Fibroblast of lung (primary cell): ENCODE data around the gene C5orf63. TPM values are rescaled to one million over a fixed set of nuclear protein-coding genes. Genes with fewer than 3 reads are reported as not detected.

ENCODE experiments used
- DNase-seq, 2 donors: peaks; one replicate each; pipeline versions ENCODE4 v3.0.0 to v3.0.0-alpha.2; 2010; ENCODE audit warnings: low read depth in 2 of 2
- H2AFZ ChIP-seq: 2 replicates; pipeline ENCODE4 v1.5.1; 2012; ENCODE audit warnings: low read length, control low read depth, inconsistent platforms
- H3K27ac ChIP-seq: 2 replicates; pipeline ENCODE4 v1.5.1; 2011; ENCODE audit warnings: low read length, control low read depth; ENCODE audit not compliant: insufficient read depth
- H3K27me3 ChIP-seq: 2 replicates; pipeline ENCODE4 v1.5.1; 2011; ENCODE audit warnings: mild to moderate bottlenecking, low read length; ENCODE audit not compliant: control insufficient read depth, insufficient read depth
- H3K36me3 ChIP-seq: 2 replicates; pipeline ENCODE4 v1.5.1; 2011; ENCODE audit warnings: low read length; ENCODE audit not compliant: control insufficient read depth, insufficient read depth
- H3K4me1 ChIP-seq: 2 replicates; pipeline ENCODE4 v1.5.1; 2011; ENCODE audit warnings: low read length; ENCODE audit not compliant: control insufficient read depth, insufficient read depth; ENCODE audit errors: extremely low read depth
- H3K4me2 ChIP-seq: 2 replicates; pipeline ENCODE4 v1.5.1; 2011; ENCODE audit warnings: low read length, control low read depth; ENCODE audit not compliant: insufficient read depth; ENCODE audit errors: extremely low read depth
- H3K4me3 ChIP-seq, 4 experiments: fragments of 200-600 bp in 1 of 4; sonication (generic) in 1 of 4; replicated peaks in 1 of 4; 2 replicates each; pipeline ENCODE4 v1.5.1; 2011 to 2016; ENCODE audit warnings: low read length in 4 of 4, low read depth in 3 of 4, mild to moderate bottlenecking in 3 of 4, control low read depth in 2 of 4, inconsistent platforms in 1 of 4, mixed read lengths in 1 of 4; ENCODE audit not compliant: insufficient read depth in 1 of 4; ENCODE audit errors: control extremely low read depth in 1 of 4
- H3K79me2 ChIP-seq: 2 replicates; pipeline ENCODE4 v1.5.1; 2012; ENCODE audit warnings: mild to moderate bottlenecking, low read length, inconsistent platforms; ENCODE audit not compliant: control insufficient read depth, insufficient read depth
- H3K9ac ChIP-seq: 2 replicates; pipeline ENCODE4 v1.5.1; 2011; ENCODE audit warnings: mild to moderate bottlenecking, low read length, control low read depth; ENCODE audit not compliant: insufficient read depth
- H3K9me3 ChIP-seq: 2 replicates; pipeline ENCODE4 v1.5.1; 2012; ENCODE audit warnings: low read depth, low read length; ENCODE audit not compliant: control insufficient read depth, insufficient read depth
- H4K20me1 ChIP-seq: 2 replicates; pipeline ENCODE4 v1.5.1; 2011; ENCODE audit warnings: low read length; ENCODE audit not compliant: control insufficient read depth, insufficient read depth; ENCODE audit errors: extremely low read depth
- EZH2 ChIP-seq: IDR thresholded peaks from 2 replicates; pipeline ENCODE4 v1.5.1; 2012; ENCODE audit warnings: low read length, control low read depth, mild to moderate bottlenecking; ENCODE audit errors: missing control alignments
- polyA plus RNA-seq, 2 donors: library from polyadenylated mRNA; depleted of rRNA in 1 of 2; stranded (reverse) in 1 of 2; unstranded in 1 of 2; fragments of >200 nt; gene quantifications; 2 replicates each; pipeline ENCODE4 v1.2.1, GENCODE V29; 2011 to 2012; ENCODE audit warnings: missing spikeins in 1 of 2
- total RNA-seq: library from RNA; depleted of rRNA; stranded (reverse); fragments of >200 nt; gene quantifications from 2 replicates; pipeline ENCODE4 v1.2.1, GENCODE V29; 2014
- TF ChIP-seq, protein P1 (sequence below), 2 donors: IDR thresholded peaks in 1 of 2; conservative IDR thresholded peaks in 1 of 2; 1 replicate in 1 of 2; 2 replicates in 1 of 2; pipeline ENCODE4 v1.5.1; 2011 to 2012; ENCODE audit warnings: low read length in 2 of 2, control low read depth in 1 of 2, inconsistent platforms in 1 of 2, low read depth in 1 of 2, mild to moderate bottlenecking in 1 of 2

C5orf63 gene
- total and polyA plus RNA-seq, 2 donors (not counting 1 experiment from before 2014, with no cell fraction given), result 2.9 to 4.0 TPM

DNA sequence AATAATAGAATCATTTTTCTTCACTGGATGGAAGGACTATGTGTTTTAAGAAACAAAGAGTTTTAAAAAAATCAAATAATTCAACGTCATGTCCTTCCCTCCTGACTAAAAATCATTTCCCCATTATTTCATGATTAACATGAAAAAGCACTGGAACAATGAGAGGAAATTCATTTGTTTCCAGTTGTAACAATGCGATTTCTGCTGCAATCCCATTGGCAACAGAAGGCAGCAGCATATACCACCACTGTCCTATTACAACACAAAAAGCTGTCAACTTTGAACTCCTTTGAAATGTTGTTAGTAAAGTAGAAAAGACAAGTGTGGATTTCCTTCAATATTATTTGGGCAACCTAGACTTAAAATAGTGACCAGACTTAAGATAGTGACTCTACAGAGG, 3.1 kb downstream of the C5orf63 start:
- no peak for DNase-seq
- H4K20me1 ChIP-seq, result no peaks in the 10 kb centered on the region
- no peaks in the 10 kb centered on the region for H3K9me3 ChIP-seq
- no peaks in the 10 kb centered on the region for H3K27me3 ChIP-seq
- H3K9ac ChIP-seq, result no peak overlapping the region
- no peaks in the 10 kb centered on the region for H3K4me1 ChIP-seq
- TF ChIP-seq EZH2, result no peak
- TF ChIP-seq, protein P1, sequence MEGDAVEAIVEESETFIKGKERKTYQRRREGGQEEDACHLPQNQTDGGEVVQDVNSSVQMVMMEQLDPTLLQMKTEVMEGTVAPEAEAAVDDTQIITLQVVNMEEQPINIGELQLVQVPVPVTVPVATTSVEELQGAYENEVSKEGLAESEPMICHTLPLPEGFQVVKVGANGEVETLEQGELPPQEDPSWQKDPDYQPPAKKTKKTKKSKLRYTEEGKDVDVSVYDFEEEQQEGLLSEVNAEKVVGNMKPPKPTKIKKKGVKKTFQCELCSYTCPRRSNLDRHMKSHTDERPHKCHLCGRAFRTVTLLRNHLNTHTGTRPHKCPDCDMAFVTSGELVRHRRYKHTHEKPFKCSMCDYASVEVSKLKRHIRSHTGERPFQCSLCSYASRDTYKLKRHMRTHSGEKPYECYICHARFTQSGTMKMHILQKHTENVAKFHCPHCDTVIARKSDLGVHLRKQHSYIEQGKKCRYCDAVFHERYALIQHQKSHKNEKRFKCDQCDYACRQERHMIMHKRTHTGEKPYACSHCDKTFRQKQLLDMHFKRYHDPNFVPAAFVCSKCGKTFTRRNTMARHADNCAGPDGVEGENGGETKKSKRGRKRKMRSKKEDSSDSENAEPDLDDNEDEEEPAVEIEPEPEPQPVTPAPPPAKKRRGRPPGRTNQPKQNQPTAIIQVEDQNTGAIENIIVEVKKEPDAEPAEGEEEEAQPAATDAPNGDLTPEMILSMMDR (conservative IDR thresholded peaks at IDR 0.05 in 1 of 2, IDR thresholded peaks at IDR 0.05 in 1 of 2; ENCODE audit: low read depth in 1 of 2, low read length in 2 of 2), result no peak
- no peaks in the 10 kb centered on the region for H3K36me3 ChIP-seq
- H2AFZ ChIP-seq, result no peak overlapping the region
- no peak overlapping the region for H3K27ac ChIP-seq
- H3K79me2 ChIP-seq, result no peaks in the 10 kb centered on the region
- no peak overlapping the region for H3K4me3 ChIP-seq
- no peak overlapping the region for H3K4me2 ChIP-seq

DNA sequence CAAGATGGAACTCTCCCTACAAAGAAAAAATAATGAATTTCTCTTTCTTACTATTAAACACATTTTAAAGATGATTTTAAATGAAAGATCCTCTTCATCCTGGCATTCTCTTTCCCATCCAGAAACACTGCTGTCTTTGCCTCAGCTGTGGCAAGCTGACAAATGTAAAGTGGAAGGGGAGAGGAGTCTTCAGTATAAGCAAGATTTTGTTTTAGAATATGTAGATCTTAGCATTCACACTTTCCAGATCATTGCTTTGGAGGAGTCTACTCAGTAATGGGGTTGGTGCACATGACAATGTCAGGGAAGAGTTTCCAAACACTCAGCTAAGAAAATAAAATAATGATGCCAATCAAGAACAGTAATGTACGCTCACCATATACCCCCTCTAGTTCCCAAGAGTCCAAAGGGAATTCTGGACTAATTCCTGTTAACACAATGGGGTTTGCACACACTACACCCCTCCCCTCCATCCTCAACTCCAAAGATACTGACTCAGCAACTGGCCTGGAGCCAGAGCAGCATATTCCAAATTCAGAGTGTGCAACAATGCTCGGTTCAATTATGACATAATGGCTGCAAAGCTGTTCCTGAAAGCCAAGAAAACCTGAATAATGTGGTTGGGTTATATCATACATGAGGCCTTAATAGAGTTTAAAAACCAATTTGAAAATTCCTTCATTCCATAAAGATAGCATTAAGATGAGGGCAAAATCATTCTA, 4.6 kb downstream of the C5orf63 start:
- Histone ChIP-seq H3K79me2 (no peaks in the 10 kb centered on the region), H3K27me3 (no peaks in the 10 kb centered on the region), H3K27ac (no peak overlapping the region), H3K4me3 (no peak overlapping the region), H3K4me1 (no peaks in the 10 kb centered on the region), H4K20me1 (no peaks in the 10 kb centered on the region), H3K9ac (no peak overlapping the region), H3K4me2 (no peak overlapping the region), H3K9me3 (no peaks in the 10 kb centered on the region), H3K36me3 (no peaks in the 10 kb centered on the region), H2AFZ (no peak overlapping the region)
- TF ChIP-seq, protein P1 (conservative IDR thresholded peaks at IDR 0.05 in 1 of 2, IDR thresholded peaks at IDR 0.05 in 1 of 2; ENCODE audit: low read depth in 1 of 2, low read length in 2 of 2), result no peak
- no peak for TF ChIP-seq EZH2
- peak; percentile 65 to 83 for DNase-seq

DNA sequence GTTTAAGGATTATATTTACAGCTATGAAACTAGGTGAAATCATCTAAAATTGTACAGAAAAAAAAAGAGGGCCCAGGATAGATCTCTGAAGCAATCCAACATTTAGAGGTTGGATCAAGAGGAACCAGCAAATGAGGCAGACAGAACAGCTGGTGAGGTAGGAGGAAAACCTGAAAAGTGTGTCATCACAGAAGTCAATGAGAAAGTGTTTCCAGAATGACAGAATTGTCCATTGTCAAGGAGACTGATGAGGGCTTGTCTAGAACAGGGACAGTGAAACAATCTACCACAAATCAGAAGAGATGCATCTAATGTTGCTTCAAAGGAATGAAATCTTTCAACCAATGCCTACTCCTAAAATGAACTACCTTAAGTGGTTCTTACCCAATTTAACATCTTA, 6.6 kb downstream of the C5orf63 start:
- no peak overlapping the region for H3K27ac ChIP-seq
- H3K4me3 ChIP-seq, result no peak overlapping the region
- H2AFZ ChIP-seq, result no peak overlapping the region
- H3K9me3 ChIP-seq, result no peaks in the 10 kb centered on the region
- no peak for DNase-seq
- H3K27me3 ChIP-seq, result no peaks in the 10 kb centered on the region
- H3K9ac ChIP-seq, result no peak overlapping the region
- no peaks in the 10 kb centered on the region for H3K79me2 ChIP-seq
- no peaks in the 10 kb centered on the region for H3K36me3 ChIP-seq
- H3K4me1 ChIP-seq, result no peaks in the 10 kb centered on the region
- no peaks in the 10 kb centered on the region for H4K20me1 ChIP-seq
- no peak overlapping the region for H3K4me2 ChIP-seq
- TF ChIP-seq, protein P1 (conservative IDR thresholded peaks at IDR 0.05 in 1 of 2, IDR thresholded peaks at IDR 0.05 in 1 of 2; ENCODE audit: low read depth in 1 of 2, low read length in 2 of 2), result no peak
- no peak for TF ChIP-seq EZH2
